Keratinocyte (primary cell): ENCODE data around the gene KANSL1. TPM values are rescaled to one million over a fixed set of nuclear protein-coding genes. Genes with fewer than 3 reads are reported as not detected.

Experiments
- DNase-seq: peaks from one replicate; pipeline ENCODE4 v3.0.0-alpha.2; 2011; ENCODE audit warnings: low read depth, missing footprints, low spot score
- FAIRE-seq: peaks from 2 replicates; lab custom pipeline; 2011; peaks lifted over from hg19 to GRCh38; lab: Jason Lieb, UNC
- H2AFZ ChIP-seq: 2 replicates; pipeline ENCODE4 v1.6.0; 2012; ENCODE audit warnings: low read length, control low read depth, inconsistent platforms; ENCODE audit not compliant: control insufficient read depth
- H3K27ac ChIP-seq: 2 replicates; pipeline ENCODE4 v1.5.1; 2011; ENCODE audit warnings: low read length; ENCODE audit not compliant: control insufficient read depth, insufficient read depth
- H3K27me3 ChIP-seq: 3 replicates; pipeline ENCODE4 v1.6.0; 2011; ENCODE audit warnings: low read length; ENCODE audit not compliant: control insufficient read depth, insufficient read depth; ENCODE audit errors: extremely low read depth
- H3K36me3 ChIP-seq, 2 experiments: 2 replicates in 1 of 2; 3 replicates in 1 of 2; pipeline ENCODE4 v1.5.1; 2011; ENCODE audit warnings: low read length in 2 of 2, mild to moderate bottlenecking in 1 of 2; ENCODE audit not compliant: control insufficient read depth in 2 of 2, insufficient read depth in 2 of 2; ENCODE audit errors: extremely low read depth in 1 of 2
- H3K4me1 ChIP-seq: 3 replicates; pipeline ENCODE4 v1.5.1; 2011; ENCODE audit warnings: low read length; ENCODE audit not compliant: control insufficient read depth, insufficient read depth; ENCODE audit errors: extremely low read depth
- H3K4me2 ChIP-seq: 3 replicates; pipeline ENCODE4 v1.6.0; 2011; ENCODE audit warnings: low read depth, low read length; ENCODE audit not compliant: control insufficient read depth, insufficient read depth; ENCODE audit errors: extremely low read depth
- H3K4me3 ChIP-seq, 3 experiments: fragments of 200-600 bp in 1 of 3; sonication (generic) in 1 of 3; 2 replicates in 2 of 3; 3 replicates in 1 of 3; pipeline ENCODE4 v1.5.1; 2011 to 2016; ENCODE audit warnings: low read length in 3 of 3, mild to moderate bottlenecking in 3 of 3, control low read depth in 2 of 3, inconsistent platforms in 1 of 3, low read depth in 1 of 3, mixed read lengths in 1 of 3, mixed run types in 1 of 3, moderate library complexity in 1 of 3; ENCODE audit not compliant: control insufficient read depth in 2 of 3, insufficient read depth in 2 of 3; ENCODE audit errors: extremely low read depth in 1 of 3
- H3K79me2 ChIP-seq: 2 replicates; pipeline ENCODE4 v1.6.0; 2012; ENCODE audit warnings: low read length; ENCODE audit not compliant: control insufficient read depth, insufficient read depth
- H3K9ac ChIP-seq: 3 replicates; pipeline ENCODE4 v1.6.0; 2011; ENCODE audit warnings: low read length; ENCODE audit not compliant: control insufficient read depth, insufficient read depth; ENCODE audit errors: extremely low read depth
- H3K9me1 ChIP-seq: 3 replicates; pipeline ENCODE4 v1.6.0; 2011; ENCODE audit warnings: low read length; ENCODE audit not compliant: control insufficient read depth, insufficient read depth; ENCODE audit errors: extremely low read depth
- H3K9me3 ChIP-seq: 2 replicates; pipeline ENCODE4 v1.5.1; 2012; ENCODE audit warnings: low read depth, low read length; ENCODE audit not compliant: control insufficient read depth
- H4K20me1 ChIP-seq: 3 replicates; pipeline ENCODE4 v1.6.0; 2011; ENCODE audit warnings: low read length; ENCODE audit not compliant: control insufficient read depth, insufficient read depth; ENCODE audit errors: extremely low read depth
- CTCF ChIP-seq, 3 experiments: IDR thresholded peaks in 1 of 3; conservative IDR thresholded peaks in 1 of 3; optimal IDR thresholded peaks in 1 of 3; 2 replicates in 2 of 3; 3 replicates in 1 of 3; pipeline versions ENCODE3 to v1.5.1; 2011; ENCODE audit warnings: low read length in 3 of 3, mild to moderate bottlenecking in 3 of 3, moderate library complexity in 2 of 3, control low read depth in 1 of 3, inconsistent platforms in 1 of 3; ENCODE audit not compliant: insufficient read depth in 2 of 3; ENCODE audit errors: extremely low read depth in 1 of 3
- EZH2 ChIP-seq: IDR thresholded peaks from one replicate; pipeline ENCODE4 v1.6.1; 2012; ENCODE audit warnings: inconsistent platforms, mild to moderate bottlenecking, low read length, moderate library complexity
- dilution Hi-C: fragments of 300-500 bp; cut with MboI; formaldehyde crosslinking; loops from one replicate; pipeline ENCODE4 v1.7.0; 2020; ENCODE audit warnings: low sequenced_read_pairs; ENCODE audit not compliant: extremely low pct_ligation_motif_present
- polyA plus RNA-seq, 5 experiments: library from polyadenylated mRNA; depleted of rRNA in 3 of 5; stranded (reverse) in 3 of 5; stranded (forward) in 1 of 5; unstranded in 1 of 5; fragments of >200 nt; gene quantifications; 1 replicate in 1 of 5; 2 replicates in 3 of 5; 3 replicates in 1 of 5; pipeline versions ENCODE4 v1.2.1 to v1.2.3, GENCODE V29; 2011 to 2012; ENCODE audit warnings: missing spikeins in 2 of 5, low read depth in 1 of 5, low replicate concordance in 1 of 5

Gene KANSL1
- polyA plus RNA-seq, 1 donor (not counting 4 experiments of a cell fraction or from before 2014, with no cell fraction given) = 17.6 TPM

GRCh38 chr17:46025060-46025459, 168.2 kb downstream of the KANSL1 start:
- no peak overlapping the region for H3K27ac ChIP-seq

GRCh38 chr17:46024590-46024989, 168.6 kb downstream of the KANSL1 start:
- dilution Hi-C loops = no loop called here
- H3K9me1 ChIP-seq = no peaks in the 10 kb centered on the region
- no peak overlapping the region for H3K4me2 ChIP-seq
- no peak overlapping the region for H3K9ac ChIP-seq
- H3K27ac ChIP-seq = no peak overlapping the region
- DNase-seq (no peak), FAIRE-seq (no peak)
- no peaks in the 10 kb centered on the region for H3K27me3 ChIP-seq
- H3K79me2 ChIP-seq = no peaks in the 10 kb centered on the region
- no peak for TF ChIP-seq EZH2
- no peak for TF ChIP-seq CTCF (optimal IDR thresholded peaks at IDR 0.05 in 1 of 3, IDR thresholded peaks at IDR 0.05 in 1 of 3, conservative IDR thresholded peaks at IDR 0.05 in 1 of 3; ENCODE audit: extremely low read depth in 1 of 3, insufficient read depth in 2 of 3, low read length in 3 of 3)
- H3K4me3 ChIP-seq = no peak overlapping the region
- H2AFZ ChIP-seq = no peak overlapping the region
- H4K20me1 ChIP-seq = no peaks in the 10 kb centered on the region
- peaks cover 4 to 12% of the 10 kb centered on the region in 2 experiments for H3K36me3 ChIP-seq
- H3K4me1 ChIP-seq = no peaks in the 10 kb centered on the region
- no peaks in the 10 kb centered on the region for H3K9me3 ChIP-seq

More at GRCh38 chr17:46025060-46025459, 168.2 kb downstream of the KANSL1 start:
- Histone ChIP-seq H3K27me3 (no peaks in the 10 kb centered on the region), H3K9me3 (no peaks in the 10 kb centered on the region), H3K79me2 (no peaks in the 10 kb centered on the region), H2AFZ (no peak overlapping the region), H3K9me1 (no peaks in the 10 kb centered on the region), H3K4me3 (no peak overlapping the region), H3K4me2 (no peak overlapping the region), H4K20me1 (no peaks in the 10 kb centered on the region), H3K36me3 (peaks cover 4 to 12% of the 10 kb centered on the region in 2 experiments), H3K9ac (no peak overlapping the region), H3K4me1 (no peaks in the 10 kb centered on the region)
- DNase-seq (no peak), FAIRE-seq (no peak)
- no peak for TF ChIP-seq CTCF (optimal IDR thresholded peaks at IDR 0.05 in 1 of 3, IDR thresholded peaks at IDR 0.05 in 1 of 3, conservative IDR thresholded peaks at IDR 0.05 in 1 of 3; ENCODE audit: extremely low read depth in 1 of 3, insufficient read depth in 2 of 3, low read length in 3 of 3)
- TF ChIP-seq EZH2 = no peak
- dilution Hi-C loops = no loop called here
